Endothelial cell of umbilical vein (primary cell): Measurements from ENCODE around the gene FAM185A. TPM values are rescaled to one million over a fixed set of nuclear protein-coding genes. Genes with fewer than 3 reads are reported as not detected.

Experiments
- BruUV-seq: library from RNA; stranded (reverse); fragments of 400-500 nt; replicated peaks from 2 replicates; lab custom pipeline; 2021; lab: Mats Ljungman, UMichigan
- CTCF ChIA-PET: fragments of 300-600, 350-600 bp; sonication (Branson Sonifier 250); formaldehyde crosslinking; loops from one replicate; lab custom pipeline; 2021; ENCODE audit warnings: antibody characterized with exemption, inconsistent platforms; lab: Charles Lee
- POLR2A ChIA-PET: fragments of 300-600, 350-600 bp; sonication (Branson Sonifier 250); formaldehyde crosslinking; loops from one replicate; lab custom pipeline; 2021; ENCODE audit warnings: antibody characterized with exemption, inconsistent platforms; lab: Charles Lee
- DNase-seq: peaks from one replicate; pipeline ENCODE4 v3.0.0-alpha.2; 2011; ENCODE audit warnings: low read depth, low spot score
- FAIRE-seq: peaks from 2 replicates; lab custom pipeline; 2011; peaks lifted over from hg19 to GRCh38; lab: Jason Lieb, UNC
- H2AFZ ChIP-seq: 2 replicates; pipeline ENCODE4 v1.6.0; 2012; ENCODE audit warnings: low read depth, low read length, control low read depth, inconsistent platforms
- H3K27ac ChIP-seq: 2 replicates; pipeline ENCODE4 v1.5.1; 2011; ENCODE audit warnings: low read depth, mild to moderate bottlenecking, control low read depth, low read length, moderate library complexity; ENCODE audit not compliant: insufficient read depth
- H3K27me3 ChIP-seq, 2 experiments: 2 replicates each; pipeline versions ENCODE4 v1.6.0 to v1.6.1; 2011; ENCODE audit warnings: low read length in 2 of 2, mixed read lengths in 1 of 2; ENCODE audit not compliant: control insufficient read depth in 2 of 2, insufficient read depth in 2 of 2
- H3K36me3 ChIP-seq, 2 experiments: 2 replicates in 1 of 2; 3 replicates in 1 of 2; pipeline ENCODE4 v1.5.1; 2011; ENCODE audit warnings: low read length in 2 of 2, mild to moderate bottlenecking in 1 of 2, moderate library complexity in 1 of 2; ENCODE audit not compliant: control insufficient read depth in 2 of 2, insufficient read depth in 2 of 2; ENCODE audit errors: extremely low read depth in 1 of 2
- H3K4me1 ChIP-seq: 3 replicates; pipeline ENCODE4 v1.5.1; 2011; ENCODE audit warnings: mild to moderate bottlenecking, low read length; ENCODE audit not compliant: control insufficient read depth, insufficient read depth; ENCODE audit errors: extremely low read depth
- H3K4me2 ChIP-seq: 2 replicates; pipeline ENCODE4 v1.6.1; 2011; ENCODE audit warnings: low read length, control low read depth, mixed read lengths; ENCODE audit not compliant: insufficient read depth
- H3K4me3 ChIP-seq, 3 experiments: fragments of 200-600 bp in 1 of 3; sonication (generic), shearing (Covaris generic) in 1 of 3; replicated peaks in 1 of 3; 2 replicates each; pipeline ENCODE4 v1.5.1; 2011 to 2016; ENCODE audit warnings: control low read depth in 3 of 3, low read length in 3 of 3, mild to moderate bottlenecking in 2 of 3, inconsistent platforms in 1 of 3, low read depth in 1 of 3, moderate library complexity in 1 of 3; ENCODE audit not compliant: insufficient read depth in 1 of 3
- H3K79me2 ChIP-seq: 2 replicates; pipeline ENCODE4 v1.6.0; 2012; ENCODE audit warnings: low read length, inconsistent platforms; ENCODE audit not compliant: control insufficient read depth, insufficient read depth
- H3K9ac ChIP-seq: replicated peaks from 2 replicates; pipeline ENCODE3; 2011; ENCODE audit warnings: low read length, control low read depth; ENCODE audit not compliant: insufficient read depth; ENCODE audit errors: extremely low read depth
- H3K9me1 ChIP-seq: replicated peaks from 3 replicates; pipeline ENCODE4 v1.6.0; 2011; ENCODE audit warnings: mild to moderate bottlenecking, low read length; ENCODE audit not compliant: control insufficient read depth, insufficient read depth; ENCODE audit errors: extremely low read depth
- H3K9me3 ChIP-seq: replicated peaks from 2 replicates; pipeline ENCODE4 v1.5.1; 2012; ENCODE audit warnings: low read length, inconsistent platforms; ENCODE audit not compliant: control insufficient read depth, insufficient read depth
- H4K20me1 ChIP-seq: replicated peaks from 2 replicates; pipeline ENCODE3; 2011; ENCODE audit warnings: mild to moderate bottlenecking, low read length; ENCODE audit not compliant: control insufficient read depth, insufficient read depth; ENCODE audit errors: extremely low read depth
- CTCF ChIP-seq, 2 donors: IDR thresholded peaks; 1 replicate in 1 of 2; 2 replicates in 1 of 2; pipeline ENCODE4 v1.5.1; 2011; ENCODE audit warnings: low read length in 2 of 2, mild to moderate bottlenecking in 2 of 2, moderate library complexity in 2 of 2, control low read depth in 1 of 2, inconsistent platforms in 1 of 2, low read depth in 1 of 2; ENCODE audit not compliant: insufficient read depth in 1 of 2; ENCODE audit errors: extremely low read depth in 1 of 2
- EZH2 ChIP-seq: IDR thresholded peaks from 2 replicates; pipeline ENCODE4 v1.6.1; 2012; ENCODE audit warnings: borderline replicate concordance, low read depth, mild to moderate bottlenecking, moderate library complexity, low read length, inconsistent platforms; ENCODE audit not compliant: severe bottlenecking
- MAX ChIP-seq: IDR thresholded peaks from 2 replicates; pipeline ENCODE4 v1.6.1; 2011; ENCODE audit not compliant: insufficient read depth, insufficient read length
- MYC ChIP-seq: IDR thresholded peaks from one replicate; pipeline ENCODE4 v1.6.1; 2011; ENCODE audit warnings: mild to moderate bottlenecking, low read depth, low read length
- POLR2AphosphoS5 ChIP-seq: IDR thresholded peaks from 2 replicates; pipeline ENCODE4 v1.6.1; 2012; ENCODE audit warnings: low read depth, mild to moderate bottlenecking, control low read depth, low read length, moderate library complexity; ENCODE audit not compliant: insufficient read depth
- dilution Hi-C: fragments of 300-500 bp; cut with MboI; formaldehyde crosslinking; loops from one replicate; pipeline ENCODE4 v1.15.0; 2019; ENCODE audit warnings: low sequenced_read_pairs; ENCODE audit not compliant: extremely low pct_ligation_motif_present
- intact Hi-C: fragments of 100-400 bp; cut with micrococcal nuclease; formaldehyde crosslinking; loops from one replicate; pipeline ENCODE4 v1.10.0; 2022
- polyA plus RNA-seq, 4 experiments: library from polyadenylated mRNA; depleted of rRNA in 3 of 4; stranded (reverse) in 3 of 4; unstranded in 1 of 4; fragments of >200 nt; gene quantifications; 2 replicates each; pipeline versions ENCODE4 v1.2.1 to v1.2.3, GENCODE V29; 2011 to 2012; ENCODE audit warnings: missing spikeins in 1 of 4
- total RNA-seq: library from RNA; stranded (reverse); gene quantifications from 2 replicates; pipeline ENCODE4 v1.2.3, GENCODE V29; 2021

FAM185A gene
- total and polyA plus RNA-seq, 2 donors (not counting 3 experiments of a cell fraction or from before 2014, with no cell fraction given) = 5.4 to 7.6 TPM

GRCh38 chr7:102821994-102822747 is 73.4 kb downstream of the FAM185A start:
- H3K9me1 ChIP-seq = no peaks in the 10 kb centered on the region

More at GRCh38 chr7:102821994-102822747, 73.4 kb downstream of the FAM185A start:
- Histone ChIP-seq H3K79me2 (no peaks in the 10 kb centered on the region), H3K4me3 (no peak overlapping the region), H3K36me3 (peaks cover 0 to 2% of the 10 kb centered on the region in 2 experiments), H3K9ac (no peak overlapping the region), H4K20me1 (no peaks in the 10 kb centered on the region), H3K27me3 (no peaks in the 10 kb centered on the region), H3K27ac (no peak overlapping the region), H3K4me1 (peaks cover 17% of the 10 kb centered on the region), H3K4me2 (no peak overlapping the region), H3K9me3 (no peaks in the 10 kb centered on the region), H2AFZ (no peak overlapping the region)
- ChIA-PET POLR2A (no interaction called here), CTCF (interaction anchor here (0.9 to 1.6 kb wide), 2 partner anchors 11 to 26 kb away, joined by 3 to 4 read pairs; no protein-coding TSS in a partner anchor)
- dilution Hi-C loops (no loop called here), intact Hi-C loops (no loop called here)
- BruUV-seq = no TSS peak
- no peak for FAIRE-seq
- TF ChIP-seq MAX (no peak), EZH2 (no peak), MYC (no peak), POLR2AphosphoS5 (no peak), CTCF (IDR thresholded peaks at IDR 0.05; ENCODE audit: extremely low read depth in 1 of 2, insufficient read depth in 1 of 2, low read depth in 1 of 2, low read length in 2 of 2) (no peak)
- no peak for DNase-seq
